ENCODE data around the gene SLC6A4.
A peak's percentile ranks its signal among the peaks of the same experiment; 100 is the strongest.

SLC6A4 gene

GRCh38 chr17:30197416-30197815 is 38.1 kb downstream of the SLC6A4 start:
- TF ChIP-seq POLR2AphosphoS5 (IDR thresholded peaks at IDR 0.05; ENCODE audit: low read depth) (no peak), SPI1 (IDR thresholded peaks at IDR 0.05; ENCODE audit: borderline replicate concordance, low read depth) (no peak), CTCF (IDR thresholded peaks at IDR 0.05; ENCODE audit: insufficient read depth, low read length) (no peak), GABPA (IDR thresholded peaks at IDR 0.05; ENCODE audit: low read depth) (no peak), REST (IDR thresholded peaks at IDR 0.05; ENCODE audit: insufficient replicate concordance, low read depth) (no peak)
- H3K4me3 ChIP-seq (replicated peaks; ENCODE audit: insufficient read depth, low read length), result no peak overlapping the region
- DNase-seq (ENCODE audit: low read depth in 1 of 2, low spot score in 1 of 2), result no peak
- no peak overlapping the region for H3K27ac ChIP-seq (replicated peaks)
- no peaks in the 10 kb centered on the region for H3K27me3 ChIP-seq (ENCODE audit: insufficient read depth, poor library complexity, severe bottlenecking)

- no peak overlapping the region for H3K4me3 ChIP-seq (replicated peaks; ENCODE audit: insufficient read depth, low read length)
- no peak for TF ChIP-seq POLR2AphosphoS5 (IDR thresholded peaks at IDR 0.05; ENCODE audit: low read depth)
- TF ChIP-seq SPI1 (IDR thresholded peaks at IDR 0.05; ENCODE audit: borderline replicate concordance, low read depth), result peak; percentile 66; the same call in 1 of the 2 replicates
- no peak overlapping the region for H3K27ac ChIP-seq (replicated peaks)
- no peaks in the 10 kb centered on the region for H3K27me3 ChIP-seq (ENCODE audit: insufficient read depth, poor library complexity, severe bottlenecking)
- DNase-seq (ENCODE audit: low read depth in 1 of 2, low spot score in 1 of 2), result no peak
Measured at GRCh38 chr17:30196504-30196903, 39.0 kb downstream of the SLC6A4 start.

DNA sequence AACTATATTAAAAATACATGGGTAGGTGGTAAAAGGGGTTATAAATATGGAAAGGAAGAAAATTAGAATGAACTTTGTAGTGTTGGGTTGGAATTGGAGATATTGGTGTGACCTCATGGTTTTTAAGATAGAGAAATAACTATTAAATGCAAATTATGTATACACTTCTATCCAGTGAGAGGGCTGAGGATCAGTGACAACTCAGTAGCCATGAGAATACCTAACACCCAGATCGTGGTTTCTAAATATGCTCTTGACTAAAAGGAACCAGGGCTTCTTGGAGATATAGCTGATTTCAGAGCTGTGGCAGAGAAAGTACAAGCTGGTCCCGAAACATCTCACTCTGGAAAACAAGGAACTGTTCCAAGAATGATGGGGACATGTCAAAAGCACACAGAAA is 44.4 kb downstream of the SLC6A4 start:
- Histone ChIP-seq H3K27ac (replicated peaks) (no peak overlapping the region), H3K27me3 (ENCODE audit: insufficient read depth, poor library complexity, severe bottlenecking) (no peaks in the 10 kb centered on the region), H3K4me3 (replicated peaks; ENCODE audit: insufficient read depth, low read length) (no peak overlapping the region)
- no peak for DNase-seq (ENCODE audit: low read depth in 1 of 2, low spot score in 1 of 2)
- TF ChIP-seq SPI1 (IDR thresholded peaks at IDR 0.05; ENCODE audit: borderline replicate concordance, low read depth), result no peak
- TF ChIP-seq REST (IDR thresholded peaks at IDR 0.05; ENCODE audit: insufficient replicate concordance, low read depth), result no peak
- no peak for TF ChIP-seq POLR2AphosphoS5 (IDR thresholded peaks at IDR 0.05; ENCODE audit: low read depth)
- no peak for TF ChIP-seq GABPA (IDR thresholded peaks at IDR 0.05; ENCODE audit: low read depth)
- no peak for TF ChIP-seq CTCF (IDR thresholded peaks at IDR 0.05; ENCODE audit: insufficient read depth, low read length)

GRCh38 chr17:30188211-30188939 is 47.1 kb downstream of the SLC6A4 start:
- Histone ChIP-seq H3K4me3 (replicated peaks; ENCODE audit: insufficient read depth, low read length) (no peak overlapping the region), H3K27me3 (ENCODE audit: insufficient read depth, poor library complexity, severe bottlenecking) (no peaks in the 10 kb centered on the region), H3K27ac (replicated peaks) (no peak overlapping the region)
- no peak for TF ChIP-seq REST (IDR thresholded peaks at IDR 0.05; ENCODE audit: insufficient replicate concordance, low read depth)
- DNase-seq (ENCODE audit: low read depth in 1 of 2, low spot score in 1 of 2), result no peak
